HCT116 (cell line): ENCODE measurements around the gene SYT9. TPM values are rescaled to one million over a fixed set of nuclear protein-coding genes. Genes with fewer than 3 reads are reported as not detected.

Experiments used
- ATAC-seq: fragments of 200-7000 bp; cut with Tn5 transposase; 2 replicates; pipeline ENCODE4 v1.9.1; 2020; ENCODE audit warnings: mild to moderate bottlenecking, moderate library complexity
- BruUV-seq: library from RNA; stranded (reverse); fragments of 400-500 nt; replicated peaks from 2 replicates; lab custom pipeline; 2021; lab: Mats Ljungman, UMichigan
- CTCF ChIA-PET: fragments of 300-600 bp; sonication (Branson Sonifier 250); formaldehyde crosslinking; loops from one replicate; lab custom pipeline; 2021; ENCODE audit warnings: antibody characterized with exemption; lab: Charles Lee
- POLR2A ChIA-PET: fragments of 300-600, 350-600 bp; sonication (Branson Sonifier 250); formaldehyde crosslinking; loops from one replicate; lab custom pipeline; 2021; ENCODE audit warnings: antibody characterized with exemption; lab: Charles Lee
- RAD21 ChIA-PET, 2 experiments: fragments of 300-600 bp; sonication (Branson Sonifier 250); formaldehyde crosslinking; loops; one replicate each; lab custom pipeline; 2023; ENCODE audit warnings: low total read pairs in 2 of 2; ENCODE audit not compliant: uncharacterized antibody in 2 of 2, unreplicated experiment in 2 of 2, low non-redundant PET in 1 of 2; lab: Charles Lee
- DNase-seq: peaks from one replicate; pipeline ENCODE4 v3.0.0-alpha.2; 2010; ENCODE audit warnings: low read depth, low spot score
- H2AFZ ChIP-seq: fragments of 200-600 bp; shearing (Covaris generic), sonication (generic); 2 replicates; pipeline ENCODE4 v1.6.1; 2017; ENCODE audit warnings: low read depth, mixed run types, mixed read lengths, antibody characterized with exemption, low read length; ENCODE audit not compliant: poor library complexity, severe bottlenecking
- H3K27ac ChIP-seq: 2 replicates; pipeline ENCODE4 v1.5.1; 2012; ENCODE audit warnings: low read depth, low read length
- H3K27me3 ChIP-seq: fragments of 200-600 bp; sonication (generic); 2 replicates; pipeline ENCODE4 v1.6.1; 2016; ENCODE audit warnings: mixed run types, low read length, mixed read lengths; ENCODE audit not compliant: insufficient read depth
- H3K36me3 ChIP-seq, 2 experiments: fragments of 200-500 bp in 1 of 2; fragments of 200-600 bp in 1 of 2; sonication (Bioruptor generic) in 1 of 2; sonication (generic) in 1 of 2; 2 replicates each; pipeline versions ENCODE4 v1.5.1 to v1.6.1; 2014 to 2016; ENCODE audit warnings: low read length in 2 of 2, inconsistent platforms in 1 of 2, mixed read lengths in 1 of 2, mixed run types in 1 of 2; ENCODE audit not compliant: insufficient read depth in 2 of 2, control insufficient read depth in 1 of 2
- H3K4me1 ChIP-seq, 2 experiments: fragments of 200-600 bp in 1 of 2; sonication (generic) in 1 of 2; 2 replicates each; pipeline versions ENCODE4 v1.5.1 to v1.6.1; 2012 to 2017; ENCODE audit warnings: low read length in 2 of 2, inconsistent platforms in 1 of 2, mild to moderate bottlenecking in 1 of 2, mixed read lengths in 1 of 2, mixed run types in 1 of 2, moderate library complexity in 1 of 2; ENCODE audit not compliant: insufficient read depth in 2 of 2, control insufficient read depth in 1 of 2
- H3K4me2 ChIP-seq: fragments of 200-600 bp; sonication (generic); 2 replicates; pipeline ENCODE4 v1.6.1; 2017; ENCODE audit warnings: mixed run types, low read length, mixed read lengths
- H3K4me3 ChIP-seq, 2 experiments: fragments of 200-600 bp in 1 of 2; sonication (generic) in 1 of 2; replicated peaks in 1 of 2; 2 replicates each; pipeline ENCODE4 v1.5.1; 2011 to 2016; ENCODE audit warnings: low read length in 2 of 2, control low read depth in 1 of 2, low read depth in 1 of 2, mild to moderate bottlenecking in 1 of 2, mixed read lengths in 1 of 2, mixed run types in 1 of 2
- H3K79me2 ChIP-seq: fragments of 200-600 bp; sonication (generic); 2 replicates; pipeline ENCODE4 v1.6.1; 2017; ENCODE audit warnings: mild to moderate bottlenecking, mixed run types, low read length, moderate library complexity, mixed read lengths; ENCODE audit not compliant: insufficient read depth
- H3K9ac ChIP-seq: fragments of 200-600 bp; sonication (generic); 2 replicates; pipeline ENCODE4 v1.6.1; 2016; ENCODE audit warnings: low read length, mixed read lengths
- H3K9me2 ChIP-seq: fragments of 200-600 bp; sonication (generic), shearing (Covaris generic); 2 replicates; pipeline ENCODE4 v1.6.1; 2017; ENCODE audit warnings: mixed run types, mild to moderate bottlenecking, moderate library complexity; ENCODE audit not compliant: insufficient read depth
- H3K9me3 ChIP-seq, 2 experiments: fragments of 200-500 bp in 1 of 2; fragments of 200-600 bp in 1 of 2; sonication (Bioruptor generic) in 1 of 2; sonication (generic) in 1 of 2; 2 replicates each; pipeline ENCODE4 v1.6.1; 2014 to 2017; ENCODE audit warnings: low read length in 2 of 2, mixed read lengths in 2 of 2, inconsistent platforms in 1 of 2, low read depth in 1 of 2, mild to moderate bottlenecking in 1 of 2, mixed run types in 1 of 2, moderate library complexity in 1 of 2; ENCODE audit not compliant: control insufficient read depth in 1 of 2, insufficient read depth in 1 of 2
- H4K20me1 ChIP-seq: fragments of 200-600 bp; sonication (generic), shearing (Covaris generic); 2 replicates; pipeline ENCODE4 v1.6.1; 2017; ENCODE audit warnings: mixed run types, mild to moderate bottlenecking, moderate library complexity; ENCODE audit not compliant: insufficient read depth
- ATF3 ChIP-seq: IDR thresholded peaks from 2 replicates; pipeline ENCODE4 v1.6.1; 2012
- CBX3 ChIP-seq: IDR thresholded peaks from 2 replicates; pipeline ENCODE4 v1.6.1; 2012; ENCODE audit warnings: low read depth
- CEBPB ChIP-seq: IDR thresholded peaks from 2 replicates; pipeline ENCODE4 v1.6.1; 2012; ENCODE audit warnings: low read depth
- CTCF ChIP-seq, 3 experiments: fragments of 200-600 bp in 1 of 3; sonication (generic) in 1 of 3; IDR thresholded peaks in 2 of 3; conservative IDR thresholded peaks in 1 of 3; 2 replicates each; pipeline ENCODE4 v1.5.1; 2012 to 2017; ENCODE audit warnings: low read depth in 2 of 3, low read length in 2 of 3, antibody characterized with exemption in 1 of 3, borderline replicate concordance in 1 of 3, control low read depth in 1 of 3, mild to moderate bottlenecking in 1 of 3, mixed read lengths in 1 of 3, mixed run types in 1 of 3, moderate library complexity in 1 of 3; ENCODE audit not compliant: insufficient read depth in 1 of 3
- EGR1 ChIP-seq: IDR thresholded peaks from 2 replicates; pipeline ENCODE4 v1.6.1; 2012; ENCODE audit warnings: low read depth
- ELF1 ChIP-seq: IDR thresholded peaks from 2 replicates; pipeline ENCODE4 v1.6.1; 2012; ENCODE audit warnings: low read depth, borderline replicate concordance
- EZH2 ChIP-seq: fragments of 200-600 bp; sonication (generic); IDR thresholded peaks from 2 replicates; pipeline ENCODE4 v1.6.1; 2017; ENCODE audit warnings: antibody characterized with exemption, mixed run types
- EZH2phosphoT487 ChIP-seq: fragments of 200-600 bp; IDR thresholded peaks from 2 replicates; pipeline ENCODE4 v1.6.1; 2018; ENCODE audit warnings: antibody characterized with exemption, borderline replicate concordance
- FOSL1 ChIP-seq: IDR thresholded peaks from 2 replicates; pipeline ENCODE4 v1.6.1; 2012; ENCODE audit warnings: low read depth
- JUND ChIP-seq: IDR thresholded peaks from 2 replicates; pipeline ENCODE4 v1.6.1; 2012
- MAX ChIP-seq: IDR thresholded peaks from 2 replicates; pipeline ENCODE4 v1.6.1; 2012
- POLR2A ChIP-seq: IDR thresholded peaks from 2 replicates; pipeline ENCODE4 v1.7.0; 2011; ENCODE audit warnings: borderline replicate concordance; ENCODE audit not compliant: insufficient read depth, insufficient read length; ENCODE audit errors: extremely low read depth
- POLR2AphosphoS5 ChIP-seq: IDR thresholded peaks from 2 replicates; pipeline ENCODE4 v1.6.1; 2011; ENCODE audit warnings: mild to moderate bottlenecking, low read depth, low read length, moderate library complexity
- REST ChIP-seq: IDR thresholded peaks from 2 replicates; pipeline ENCODE4 v1.6.1; 2012; ENCODE audit warnings: low read depth
- SP1 ChIP-seq: IDR thresholded peaks from 2 replicates; pipeline ENCODE4 v1.6.1; 2012; ENCODE audit warnings: low read depth
- TCF7L2 ChIP-seq: IDR thresholded peaks from 2 replicates; pipeline ENCODE4 v1.7.0; 2011; ENCODE audit warnings: borderline replicate concordance, inconsistent platforms; ENCODE audit not compliant: insufficient read depth, insufficient read length; ENCODE audit errors: extremely low read depth
- YY1 ChIP-seq: IDR thresholded peaks from 2 replicates; pipeline ENCODE4 v1.6.1; 2011; ENCODE audit warnings: low read length, low read depth, moderate library complexity, mild to moderate bottlenecking; ENCODE audit not compliant: insufficient replicate concordance; ENCODE audit errors: extremely low read depth
- ZNF274 ChIP-seq: fragments of 200-500 bp; sonication (Bioruptor generic); IDR thresholded peaks from 2 replicates; pipeline ENCODE4 v1.6.1; 2014; ENCODE audit warnings: mild to moderate bottlenecking, low read depth, low read length, inconsistent platforms
- intact Hi-C: fragments of 100-400 bp; cut with micrococcal nuclease; formaldehyde crosslinking; loops from 2 replicates; pipeline ENCODE4 v1.10.0; 2022
- total RNA-seq: library from RNA; stranded (reverse); gene quantifications from one replicate; pipeline ENCODE4 v1.2.1, GENCODE V29; 2021; ENCODE audit not compliant: unreplicated experiment

Gene SYT9
- total RNA-seq, 1 experiment from 2014 or later = not detected

- ChIA-PET CTCF (no interaction called here), RAD21 (no interaction called here), POLR2A (no interaction called here)
- no peaks in the 10 kb centered on the region for H3K9me2 ChIP-seq
- H3K9me3 ChIP-seq = no peaks in the 10 kb centered on the region
- H3K36me3 ChIP-seq = no peaks in the 10 kb centered on the region
- no peak overlapping the region for H3K4me3 ChIP-seq
- no peaks in the 10 kb centered on the region for H3K4me1 ChIP-seq
- no peak overlapping the region for H3K4me2 ChIP-seq
- H3K79me2 ChIP-seq = no peaks in the 10 kb centered on the region
- H4K20me1 ChIP-seq = no peaks in the 10 kb centered on the region
- no peak overlapping the region for H2AFZ ChIP-seq
- DNase-seq (no peak), ATAC-seq (no peak)
- peaks cover 74% of the 10 kb centered on the region for H3K27me3 ChIP-seq
- H3K27ac ChIP-seq = no peak overlapping the region
- no peak overlapping the region for H3K9ac ChIP-seq
- intact Hi-C loops = no loop called here
- no peak for TF ChIP-seq POLR2A
- no peak for TF ChIP-seq CEBPB
- no peak for TF ChIP-seq ATF3
- no peak for TF ChIP-seq YY1
- TF ChIP-seq POLR2AphosphoS5 = no peak
- no peak for TF ChIP-seq EZH2phosphoT487
- TF ChIP-seq EGR1 = no peak
- TF ChIP-seq FOSL1 = no peak
- no peak for TF ChIP-seq REST
- no peak for TF ChIP-seq SP1
- no peak for TF ChIP-seq EZH2
- no peak for TF ChIP-seq ELF1
- no peak for TF ChIP-seq MAX
- TF ChIP-seq CBX3 = no peak
- TF ChIP-seq ZNF274 = no peak
- TF ChIP-seq CTCF (IDR thresholded peaks at IDR 0.05 in 2 of 3, conservative IDR thresholded peaks at IDR 0.05 in 1 of 3; ENCODE audit: borderline replicate concordance in 1 of 3, insufficient read depth in 1 of 3, low read depth in 2 of 3, low read length in 2 of 3) = no peak
- TF ChIP-seq JUND = no peak
- no peak for TF ChIP-seq TCF7L2
- TF ChIP-seq, all 23 proteins: peak for 0
- BruUV-seq = no TSS peak
Measured at GRCh38 chr11:7239877-7240276, 11.8 kb upstream of the SYT9 start.
